GM18499 (cell line): Measurements from ENCODE around the gene CMTM4.
"Not testable (repeated sequence)": the region's sequence is repeated elsewhere in the genome, so short reads cannot be mapped to it uniquely, and the experiment has no call there.

ENCODE experiments used
- ATAC-seq: cut with Tn5 transposase; IDR thresholded peaks from one replicate; pipeline ENCODE4 v1.9.1; 2021; ENCODE audit warnings: moderate number of reproducible peaks; ENCODE audit not compliant: insufficient read depth, unreplicated experiment

The CMTM4 gene

GRCh38 chr16:66677836-66678235 is 18.7 kb downstream of the CMTM4 start:
- ATAC-seq = no peak

- ATAC-seq = no peak
These were observed 19.4 kb downstream of the CMTM4 start for GRCh38 chr16:66677179-66677578.

- no peak for ATAC-seq
These were observed 19.9 kb downstream of the CMTM4 start for GRCh38 chr16:66676599-66676998.

- no peak for ATAC-seq
These were observed 22.9 kb downstream of the CMTM4 start for GRCh38 chr16:66673691-66674090.

GRCh38 chr16:66670691-66671388 is 25.7 kb downstream of the CMTM4 start:
- no peak for ATAC-seq

- no peak for ATAC-seq
These were observed 27.6 kb downstream of the CMTM4 start for GRCh38 chr16:66668777-66669444.

- ATAC-seq = no peak
These were observed 28.6 kb downstream of the CMTM4 start for GRCh38 chr16:66667944-66668343.

GRCh38 chr16:66662445-66663194 is 33.9 kb downstream of the CMTM4 start:
- ATAC-seq = no peak

- not testable (repeated sequence) for ATAC-seq
These were observed 34.7 kb downstream of the CMTM4 start for GRCh38 chr16:66661671-66662346.

- ATAC-seq = no peak
These were observed 35.4 kb downstream of the CMTM4 start for GRCh38 chr16:66661210-66661560.

GRCh38 chr16:66660422-66661209 is 35.9 kb downstream of the CMTM4 start:
- no peak for ATAC-seq

GRCh38 chr16:66658860-66659190 is 37.7 kb downstream of the CMTM4 start:
- ATAC-seq = no peak

- no peak for ATAC-seq
These were observed 38.2 kb downstream of the CMTM4 start for GRCh38 chr16:66658143-66658859.

- ATAC-seq = no peak
These were observed 40.0 kb downstream of the CMTM4 start for GRCh38 chr16:66656547-66656946.

- ATAC-seq = no peak
These were observed 42.8 kb downstream of the CMTM4 start for GRCh38 chr16:66653581-66654350.

- no peak for ATAC-seq
These were observed 43.7 kb downstream of the CMTM4 start for GRCh38 chr16:66652661-66653360.

GRCh38 chr16:66651965-66652364 is 44.6 kb downstream of the CMTM4 start:
- no peak for ATAC-seq

GRCh38 chr16:66651474-66651765 is 45.1 kb downstream of the CMTM4 start:
- ATAC-seq = no peak
